WTC11 (cell line): ENCODE data around the gene ZNF74. TPM values are rescaled to one million over a fixed set of nuclear protein-coding genes. Genes with fewer than 3 reads are reported as not detected.
"Not testable (repeated sequence)": the region's sequence is repeated elsewhere in the genome, so short reads cannot be mapped to it uniquely, and the experiment has no call there.

ENCODE experiments used
- ATAC-seq: fragments of 200-7000 bp; cut with Tn5 transposase; 2 replicates; pipeline ENCODE4 v1.10.0; 2021; ENCODE audit warnings: mild to moderate bottlenecking, moderate library complexity
- CTCF ChIA-PET: fragments of 300-600 bp; sonication (Branson Sonifier 250); formaldehyde crosslinking; loops from one replicate; lab custom pipeline; 2021; ENCODE audit warnings: antibody characterized with exemption; lab: Charles Lee
- POLR2A ChIA-PET: fragments of 350-600 bp; sonication (Branson Sonifier 250); formaldehyde crosslinking; loops from one replicate; lab custom pipeline; 2021; ENCODE audit warnings: antibody characterized with exemption; lab: Charles Lee
- DNase-seq: peaks from one replicate; pipeline ENCODE4 v3.0.0; 2021; ENCODE audit warnings: low spot score
- H3K27ac Mint-ChIP-seq: 2 replicates; pipeline ENCODE4 v1.8.0; 2021; ENCODE audit warnings: mixed read lengths
- H3K27me3 Mint-ChIP-seq: 2 replicates; pipeline ENCODE4 v1.8.0; 2021; ENCODE audit warnings: low read depth, mild to moderate bottlenecking, moderate library complexity, mixed read lengths
- H3K36me3 Mint-ChIP-seq: 2 replicates; pipeline ENCODE4 v1.8.0; 2021; ENCODE audit warnings: mixed read lengths
- H3K4me1 Mint-ChIP-seq: 2 replicates; pipeline ENCODE4 v1.8.0; 2022; ENCODE audit warnings: mixed read lengths
- H3K4me3 Mint-ChIP-seq: 2 replicates; pipeline ENCODE4 v1.8.0; 2021; ENCODE audit warnings: mild to moderate bottlenecking, moderate library complexity, mixed read lengths
- H3K9me3 Mint-ChIP-seq: 2 replicates; pipeline ENCODE4 v1.8.0; 2021; ENCODE audit warnings: mixed read lengths
- AFF4 ChIP-seq: sonication (generic); formaldehyde crosslinking; IDR thresholded peaks from 2 replicates; pipeline ENCODE4 v1.8.1; 2023; ENCODE audit warnings: mild to moderate bottlenecking, missing genetic modification reagents, borderline replicate concordance
- ATF2 ChIP-seq: sonication (generic); formaldehyde crosslinking; IDR thresholded peaks from 2 replicates; pipeline ENCODE4 v1.8.1; 2022; ENCODE audit warnings: low read depth, missing genetic modification reagents, borderline replicate concordance
- ETV6 ChIP-seq: sonication (generic); formaldehyde crosslinking; IDR thresholded peaks from 2 replicates; pipeline ENCODE4 v1.8.1; 2022; ENCODE audit warnings: mild to moderate bottlenecking, missing genetic modification reagents
- FOXP1 ChIP-seq: sonication (generic); formaldehyde crosslinking; IDR thresholded peaks from 2 replicates; pipeline ENCODE4 v1.8.0; 2022; ENCODE audit warnings: missing genetic modification reagents, mild to moderate bottlenecking, moderate library complexity, borderline replicate concordance
- RORB ChIP-seq: fragments of 250-450 bp; sonication (Bioruptor Pico); IDR thresholded peaks from 2 replicates; pipeline ENCODE4 v1.9.0; 2021; ENCODE audit warnings: mild to moderate bottlenecking
- SMAD4 ChIP-seq: sonication (generic); formaldehyde crosslinking; IDR thresholded peaks from 2 replicates; pipeline ENCODE4 v1.8.0; 2022; ENCODE audit warnings: mild to moderate bottlenecking, missing genetic modification reagents
- ZNF121 ChIP-seq: sonication (generic); formaldehyde crosslinking; IDR thresholded peaks from 2 replicates; pipeline ENCODE4 v1.8.0; 2023; ENCODE audit warnings: missing genetic modification reagents
- ZNF425 ChIP-seq: fragments of 250-450 bp; sonication (Bioruptor Pico); conservative IDR thresholded peaks from 2 replicates; pipeline ENCODE4 v1.9.0; 2021; ENCODE audit warnings: mild to moderate bottlenecking
- ZNF512 ChIP-seq: sonication (generic); formaldehyde crosslinking; IDR thresholded peaks from 2 replicates; pipeline ENCODE4 v1.8.1; 2022; ENCODE audit warnings: missing genetic modification reagents, borderline replicate concordance
- total RNA-seq: library from RNA; stranded (reverse); gene quantifications from 3 replicates; pipeline ENCODE4 v1.2.3, GENCODE V29; 2021

ZNF74 gene
- total RNA-seq, 1 experiment from 2014 or later = 62.8 TPM

- no peak for TF ChIP-seq ATF2
- no peak for TF ChIP-seq ETV6
- TF ChIP-seq, all 79 proteins: peak for 0
Measured at GRCh38 chr22:20408891-20409290, 14.9 kb downstream of the ZNF74 start (continued).

- H3K27ac Mint-ChIP-seq, ATAC-seq, H3K4me1 Mint-ChIP-seq, H3K9me3 Mint-ChIP-seq, H3K27me3 Mint-ChIP-seq, POLR2A ChIA-PET, DNase-seq, H3K4me3 Mint-ChIP-seq: not testable (repeated sequence)
- peaks cover 27% of the 10 kb centered on the region for H3K36me3 Mint-ChIP-seq
- CTCF ChIA-PET = interaction anchor here (1.1 to 5.1 kb wide), 4 partner anchors 9 to 159 kb away, joined by 3 to 25 read pairs (median 3); partner anchors contain the start of gene DGCR6L
Measured at GRCh38 chr22:20409385-20409784, 15.4 kb downstream of the ZNF74 start.

GRCh38 chr22:20412474-20413216 is 18.7 kb downstream of the ZNF74 start:
- H3K4me3 Mint-ChIP-seq = no peak overlapping the region
- H3K27ac Mint-ChIP-seq = peak overlapping the region; percentile 9; the same call in 1 of the 2 replicates
- CTCF ChIA-PET = interaction anchor here (0.6 to 1.1 kb wide), 2 partner anchors 202 to 847 kb away, joined by 3 to 4 read pairs; no protein-coding TSS in a partner anchor
- H3K36me3 Mint-ChIP-seq = peaks cover 4% of the 10 kb centered on the region; the same call in 1 of the 2 replicates
- DNase-seq (no peak), ATAC-seq (no peak)
- H3K9me3 Mint-ChIP-seq = no peaks in the 10 kb centered on the region
- H3K4me1 Mint-ChIP-seq = peaks cover 7% of the 10 kb centered on the region
- TF ChIP-seq ZNF512 (CRISPR knock-in tag) (0 out of 2 replicates have a peak, but pooled peaks have one; percentile 38), SMAD4 (CRISPR knock-in tag) (no peak), ZNF425 (CRISPR knock-in tag) (no peak), ZNF121 (CRISPR knock-in tag) (peak; percentile 92), RORB (CRISPR knock-in tag) (no peak), FOXP1 (CRISPR knock-in tag) (no peak), AFF4 (CRISPR knock-in tag) (no peak)
- TF ChIP-seq, all 79 proteins: peak for 2
- POLR2A ChIA-PET = no interaction called here
- no peaks in the 10 kb centered on the region for H3K27me3 Mint-ChIP-seq
